DMS153 treated with DMSO at 0.1 percent for 48 hours (cell line): ENCODE results near the gene GATA6.

Source experiments
- DNase-seq: peaks from one replicate; lab custom pipeline; 2025; ENCODE audit not compliant: unreplicated experiment; lab: John Stamatoyannopoulos, UW

GATA6 gene

DNA sequence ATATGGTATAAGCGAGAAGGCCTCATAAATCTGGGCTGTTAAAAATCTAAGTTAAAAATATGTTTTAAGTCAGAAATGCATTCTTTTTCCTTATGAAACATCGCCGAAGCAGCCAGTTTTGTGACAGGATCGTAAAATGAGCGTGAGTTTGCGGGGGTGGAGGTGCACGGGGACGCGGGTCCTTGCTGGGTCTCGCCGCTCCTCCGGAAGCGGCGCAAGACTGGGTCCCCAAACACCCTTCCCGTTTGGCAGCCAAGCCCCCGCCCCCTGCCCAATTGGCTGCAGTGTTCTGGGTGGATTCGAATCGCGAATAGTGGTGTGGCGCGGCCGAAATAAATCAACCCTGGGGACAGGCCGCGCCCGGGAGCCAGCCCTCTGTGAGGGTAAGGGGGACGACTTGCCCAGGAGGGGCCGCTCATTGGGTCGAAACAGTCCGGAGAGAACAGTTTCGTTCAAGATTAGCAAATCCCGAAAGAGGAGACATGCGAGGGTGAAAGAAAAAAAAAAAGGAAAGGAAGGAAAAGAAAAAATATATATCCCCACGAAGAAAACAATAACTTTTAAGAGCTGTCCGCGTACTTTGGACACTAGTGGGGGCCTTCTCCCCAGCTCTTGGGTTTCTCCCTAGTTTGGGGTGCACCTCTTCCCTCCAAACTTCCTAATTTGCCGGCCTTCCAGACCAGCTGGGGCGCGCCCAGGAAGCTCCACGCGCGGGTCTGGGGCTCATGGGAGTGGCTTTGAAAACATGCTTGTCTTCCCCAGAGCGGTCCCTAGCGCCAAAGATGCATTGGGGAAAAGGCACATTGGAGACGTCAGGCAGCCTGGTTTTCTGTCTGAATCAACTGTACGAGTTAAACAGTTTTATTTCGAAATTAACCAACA, 3.1 kb upstream of the GATA6 start:
- DNase-seq, result no peak

DNA sequence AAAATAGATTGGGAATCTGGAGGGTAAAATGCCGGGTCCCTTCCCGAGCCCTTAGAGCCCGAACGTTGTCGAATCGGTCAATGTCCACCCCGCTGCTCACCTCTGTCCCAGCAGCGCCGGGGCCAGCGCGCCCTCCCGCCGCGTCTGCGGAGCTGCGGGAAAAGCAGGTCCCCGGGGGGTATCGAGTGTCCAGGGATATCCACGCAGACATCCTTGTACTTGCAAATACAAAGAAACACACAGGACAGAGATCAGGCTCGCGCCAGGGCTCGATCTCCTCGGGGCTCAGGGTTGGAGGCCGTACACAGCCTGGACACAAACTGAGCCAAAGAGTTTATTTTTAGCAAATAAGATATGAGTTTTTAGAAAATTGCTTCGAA, 2.3 kb upstream of the GATA6 start:
- DNase-seq, result no peak

DNA sequence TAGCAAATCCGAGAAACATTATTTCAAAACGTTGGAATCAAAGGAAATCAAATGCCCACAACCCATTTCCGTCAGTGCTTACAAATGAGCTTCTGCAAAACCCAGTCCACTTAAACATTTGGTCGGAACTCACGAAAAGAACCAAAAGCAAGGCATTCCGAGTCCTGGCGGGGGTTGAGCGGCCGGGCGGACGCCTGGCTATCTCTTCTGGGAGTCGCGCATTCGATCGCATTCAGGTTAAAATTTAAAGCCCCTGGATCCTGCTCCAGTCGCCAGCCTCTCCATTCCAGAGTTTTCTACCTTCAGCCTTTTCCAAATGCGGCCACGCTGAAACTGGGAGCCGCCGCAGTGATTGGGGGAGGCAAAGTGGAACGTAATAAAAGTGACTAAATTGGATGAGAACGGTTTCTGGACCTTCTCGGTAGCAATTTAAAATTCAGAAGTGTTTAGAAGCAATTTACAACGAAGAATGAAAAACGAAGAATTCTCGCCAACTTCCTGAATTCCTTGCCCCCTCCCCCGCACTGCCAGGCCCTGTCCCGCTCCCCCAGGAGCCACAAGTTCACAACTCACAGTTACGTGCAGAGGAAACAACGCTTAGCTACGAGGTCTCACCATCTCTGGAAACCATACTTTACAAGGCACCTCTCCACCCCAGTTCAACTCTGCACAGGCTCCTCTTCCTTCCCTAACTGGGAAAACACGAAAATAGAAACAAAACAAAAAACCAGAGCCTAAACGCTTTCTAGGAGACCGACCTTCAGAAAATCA, 1.7 kb upstream of the GATA6 start:
- DNase-seq, result no peak

DNA sequence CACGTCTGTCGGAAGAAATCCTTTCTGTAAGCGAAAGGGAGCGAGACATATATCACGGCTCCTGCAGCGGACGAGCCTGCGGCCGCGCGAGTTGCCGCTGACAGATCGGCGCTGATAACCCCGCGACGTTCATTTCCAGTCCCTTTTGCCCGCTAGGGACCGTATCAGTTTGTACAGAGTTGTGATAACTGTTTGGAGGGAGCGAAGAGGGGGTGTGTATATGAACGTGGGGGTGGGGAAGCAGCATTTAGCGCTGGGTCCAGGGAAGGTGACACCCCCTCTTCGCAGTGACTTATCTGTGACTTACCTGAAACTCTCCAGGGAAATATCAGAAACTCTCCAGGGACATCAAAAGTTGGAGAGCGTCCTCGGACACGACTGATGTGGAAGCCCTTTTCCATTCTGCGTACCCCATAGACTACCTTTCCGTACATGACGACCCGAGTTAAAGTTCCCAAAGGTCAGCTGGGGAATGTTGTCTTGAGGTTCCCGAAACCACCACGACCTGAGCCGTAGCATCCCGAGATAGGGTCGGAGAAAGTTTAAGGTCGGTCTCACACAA, 948 bp upstream of the GATA6 start:
- DNase-seq, result no peak

- peak; percentile 58 for DNase-seq
Measured at GRCh38 chr18:22169889-22170420, 566 bp downstream of the GATA6 start.

- no peak for DNase-seq
Measured at GRCh38 chr18:22170421-22171257, 1.2 kb downstream of the GATA6 start.

DNA sequence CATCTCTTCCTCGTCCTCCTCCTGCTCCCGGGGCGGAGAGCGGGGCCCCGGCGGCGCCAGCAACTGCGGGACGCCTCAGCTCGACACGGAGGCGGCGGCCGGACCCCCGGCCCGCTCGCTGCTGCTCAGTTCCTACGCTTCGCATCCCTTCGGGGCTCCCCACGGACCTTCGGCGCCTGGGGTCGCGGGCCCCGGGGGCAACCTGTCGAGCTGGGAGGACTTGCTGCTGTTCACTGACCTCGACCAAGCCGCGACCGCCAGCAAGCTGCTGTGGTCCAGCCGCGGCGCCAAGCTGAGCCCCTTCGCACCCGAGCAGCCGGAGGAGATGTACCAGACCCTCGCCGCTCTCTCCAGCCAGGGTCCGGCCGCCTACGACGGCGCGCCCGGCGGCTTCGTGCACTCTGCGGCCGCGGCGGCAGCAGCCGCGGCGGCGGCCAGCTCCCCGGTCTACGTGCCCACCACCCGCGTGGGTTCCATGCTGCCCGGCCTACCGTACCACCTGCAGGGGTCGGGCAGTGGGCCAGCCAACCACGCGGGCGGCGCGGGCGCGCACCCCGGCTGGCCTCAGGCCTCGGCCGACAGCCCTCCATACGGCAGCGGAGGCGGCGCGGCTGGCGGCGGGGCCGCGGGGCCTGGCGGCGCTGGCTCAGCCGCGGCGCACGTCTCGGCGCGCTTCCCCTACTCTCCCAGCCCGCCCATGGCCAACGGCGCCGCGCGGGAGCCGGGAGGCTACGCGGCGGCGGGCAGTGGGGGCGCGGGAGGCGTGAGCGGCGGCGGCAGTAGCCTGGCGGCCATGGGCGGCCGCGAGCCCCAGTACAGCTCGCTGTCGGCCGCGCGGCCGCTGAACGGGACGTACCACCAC, 2.1 kb downstream of the GATA6 start:
- DNase-seq, result no peak

- no peak for DNase-seq
Measured at GRCh38 chr18:22172120-22172582, 2.8 kb downstream of the GATA6 start.

GRCh38 chr18:22172594-22173049, 3.2 kb downstream of the GATA6 start:
- no peak for DNase-seq

- DNase-seq, result no peak
Measured at GRCh38 chr18:22173221-22173927, 4.0 kb downstream of the GATA6 start.

DNA sequence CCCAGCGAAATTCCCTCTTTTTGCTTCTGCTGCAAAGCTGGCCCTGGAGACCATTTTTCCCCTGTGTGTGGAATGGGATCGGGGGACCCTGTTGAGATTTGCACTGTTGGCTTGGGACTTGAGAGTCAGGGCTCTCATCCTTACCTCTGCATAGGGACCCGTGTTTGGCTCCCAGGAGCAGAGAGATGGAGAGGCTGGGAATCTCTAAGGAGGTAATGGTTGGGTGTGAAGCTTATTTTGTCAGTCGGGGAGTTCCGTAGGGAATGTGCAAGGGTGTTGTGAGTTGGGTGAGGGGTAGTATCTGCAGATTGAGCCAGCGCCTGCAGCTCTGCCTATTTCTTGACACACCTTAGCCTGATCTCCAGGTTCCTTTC, 4.5 kb downstream of the GATA6 start:
- DNase-seq, result no peak

DNA sequence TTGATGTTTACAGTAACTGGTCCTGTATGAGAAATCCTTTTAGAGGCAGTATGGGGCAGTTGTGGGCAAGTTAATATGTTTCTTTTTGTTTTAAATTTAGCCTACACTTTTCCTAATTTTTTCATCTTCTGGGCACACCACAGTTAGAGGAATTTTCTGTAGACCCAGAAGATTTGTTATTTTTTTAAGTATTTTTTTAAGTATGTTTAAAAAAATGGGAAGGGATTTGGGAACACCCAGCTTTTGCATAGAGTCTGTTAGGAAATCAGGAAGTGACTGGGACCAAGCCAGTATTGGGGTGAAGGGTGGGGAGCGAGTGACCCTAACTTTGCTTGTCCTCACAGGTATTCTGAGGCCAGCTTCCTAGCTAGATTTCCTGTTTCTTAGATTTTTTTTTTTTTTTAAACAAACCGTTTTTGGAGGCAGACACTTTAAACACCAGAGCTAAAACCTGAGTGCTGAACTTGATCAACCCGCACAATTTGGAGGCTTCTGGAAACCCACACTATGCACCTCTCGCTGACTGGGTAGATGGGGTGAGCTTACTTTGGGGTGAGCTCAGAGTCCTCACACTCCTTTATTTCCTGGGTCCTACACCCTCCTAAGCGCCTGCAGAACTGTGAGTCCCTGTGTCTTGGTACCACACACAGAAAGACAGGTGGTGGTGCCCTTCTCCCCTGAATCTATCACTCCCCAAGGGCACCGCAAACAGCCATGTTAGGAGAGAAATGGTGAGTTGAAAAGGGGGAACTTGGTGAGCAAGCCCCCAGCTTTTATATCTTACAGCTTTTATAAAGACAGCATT, 5.2 kb downstream of the GATA6 start:
- DNase-seq, result no peak

DNA sequence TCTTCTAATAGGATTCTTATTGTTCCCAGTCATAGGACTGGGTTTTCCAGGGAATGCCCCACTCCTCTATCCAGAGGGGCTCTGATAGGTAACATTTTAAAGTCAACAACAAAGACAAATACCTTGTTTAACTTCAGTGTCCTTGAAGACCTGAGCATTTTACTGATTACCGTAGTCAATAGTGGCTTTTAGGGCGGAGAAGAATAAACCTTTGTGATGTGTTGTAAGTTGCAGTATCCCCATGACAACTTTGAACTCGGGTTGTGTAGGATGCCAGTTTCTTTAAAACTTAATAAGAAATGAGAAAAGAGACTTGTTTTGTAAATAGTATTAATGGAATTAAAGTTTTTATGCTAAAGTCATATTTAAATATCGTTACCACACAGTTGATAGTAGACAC, 6.0 kb downstream of the GATA6 start:
- DNase-seq, result no peak

DNA sequence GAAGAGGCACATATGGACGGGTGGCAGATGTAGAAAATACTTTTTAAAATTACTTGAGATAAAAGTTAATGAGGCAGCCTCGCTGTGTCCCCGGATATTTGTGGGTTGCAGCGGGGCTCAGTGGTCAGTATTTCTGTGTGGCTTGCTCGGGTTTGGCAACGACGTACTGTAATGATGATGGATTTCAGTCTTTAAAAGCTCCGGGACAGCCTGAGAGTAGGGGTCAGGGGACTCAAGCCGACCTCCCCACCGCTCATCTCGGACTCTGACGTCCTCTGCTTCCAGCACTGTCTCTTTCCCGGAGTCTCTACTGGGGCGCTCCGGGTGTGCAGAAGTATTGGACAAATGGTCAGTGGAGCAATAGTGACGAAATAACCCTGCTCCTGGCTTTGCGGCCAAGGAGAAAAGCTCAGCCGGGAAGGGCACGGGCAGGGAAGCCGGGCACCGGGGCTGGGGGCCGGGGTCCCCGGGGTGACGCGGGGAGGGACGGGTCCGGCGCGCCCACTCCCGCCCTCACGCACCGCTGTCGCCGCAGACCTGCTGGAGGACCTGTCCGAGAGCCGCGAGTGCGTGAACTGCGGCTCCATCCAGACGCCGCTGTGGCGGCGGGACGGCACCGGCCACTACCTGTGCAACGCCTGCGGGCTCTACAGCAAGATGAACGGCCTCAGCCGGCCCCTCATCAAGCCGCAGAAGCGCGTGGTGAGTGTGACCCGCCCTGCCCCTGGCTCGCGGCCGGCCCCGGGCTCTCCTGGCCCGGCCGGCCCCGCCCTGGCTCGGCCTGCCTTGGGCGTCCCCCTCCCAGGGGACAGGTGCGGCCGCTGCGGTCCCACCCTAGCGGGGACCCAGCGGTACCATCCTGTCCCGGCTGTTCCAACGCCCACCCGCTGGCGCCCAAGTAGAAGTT, 7.3 kb downstream of the GATA6 start:
- DNase-seq, result no peak

GRCh38 chr18:22177327-22177871, 8.0 kb downstream of the GATA6 start:
- no peak for DNase-seq

DNA sequence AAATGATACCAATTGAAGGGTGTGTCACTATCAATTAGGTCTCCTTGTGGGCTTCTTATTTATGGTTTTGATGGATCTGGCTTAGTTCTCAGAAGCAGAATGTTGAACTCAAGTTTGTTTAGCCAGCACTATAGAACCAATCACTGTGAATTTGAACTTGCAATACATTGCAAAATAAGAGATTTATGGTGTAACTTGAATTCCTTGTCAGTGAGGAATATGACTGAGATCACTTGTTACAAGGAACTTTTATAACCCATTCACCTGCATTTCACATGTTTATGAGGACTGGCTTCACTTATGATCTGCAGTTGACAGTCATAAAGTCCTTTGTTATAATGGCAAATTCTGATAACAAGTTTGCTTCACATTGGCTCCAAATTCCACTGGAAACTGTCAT, 9.8 kb downstream of the GATA6 start:
- no peak for DNase-seq

GRCh38 chr18:22179631-22180030, 10.2 kb downstream of the GATA6 start:
- no peak for DNase-seq
